HG03280 (cell line): ENCODE measurements around the gene EAF1.
"Not testable (repeated sequence)": the region's sequence is repeated elsewhere in the genome, so short reads cannot be mapped to it uniquely, and the experiment has no call there.

ENCODE experiments used
- ATAC-seq: cut with Tn5 transposase; IDR thresholded peaks from one replicate; pipeline ENCODE4 v1.9.1; 2021; ENCODE audit warnings: mild to moderate bottlenecking, moderate library complexity; ENCODE audit not compliant: unreplicated experiment

EAF1 gene

DNA sequence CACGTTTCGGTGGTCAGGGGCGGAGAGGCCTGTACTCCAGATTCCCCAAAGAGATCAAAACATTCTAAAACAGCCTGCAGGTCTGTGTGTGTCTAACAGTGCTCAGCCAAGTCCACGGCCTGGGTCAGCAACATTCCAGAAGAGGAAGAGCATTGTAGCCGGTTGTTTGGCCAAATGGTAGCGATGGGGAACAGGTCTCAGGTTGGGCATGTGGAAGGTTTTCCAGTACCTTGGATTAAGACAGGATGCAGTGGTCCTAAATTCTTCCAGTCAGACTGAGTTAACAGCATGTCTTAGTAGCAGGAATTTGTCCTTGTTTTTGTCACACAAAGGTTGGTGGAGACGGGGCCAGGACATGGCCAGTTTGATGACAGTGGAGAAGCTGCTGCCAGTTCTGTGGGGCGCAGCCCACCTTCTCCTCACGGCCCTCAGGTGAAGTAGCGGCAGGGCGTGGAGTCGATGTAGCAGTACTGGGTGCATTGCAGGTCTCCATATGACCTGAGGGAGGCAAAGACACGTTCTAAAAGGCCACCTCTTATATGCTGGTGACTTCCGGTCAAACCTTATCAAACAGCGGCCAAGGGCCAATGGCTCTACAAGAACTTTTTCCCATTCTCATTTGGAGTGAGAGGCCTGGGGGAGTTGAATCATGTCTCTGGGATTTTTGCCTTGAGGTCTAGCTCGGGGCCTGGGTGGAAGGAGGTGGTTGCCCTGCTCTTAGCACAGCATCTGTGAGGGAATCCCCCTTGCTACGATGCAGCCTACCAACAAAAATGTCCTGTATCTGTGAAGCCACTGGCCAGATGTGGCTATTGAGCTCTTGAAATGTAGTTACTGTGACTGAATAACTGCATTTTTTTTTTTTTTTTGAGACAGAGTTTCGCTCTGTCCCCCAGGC, 24.1 kb downstream of the EAF1 start:
- ATAC-seq = no peak

- ATAC-seq = no peak
Measured at GRCh38 chr3:15452156-15452555, 24.8 kb downstream of the EAF1 start.

DNA sequence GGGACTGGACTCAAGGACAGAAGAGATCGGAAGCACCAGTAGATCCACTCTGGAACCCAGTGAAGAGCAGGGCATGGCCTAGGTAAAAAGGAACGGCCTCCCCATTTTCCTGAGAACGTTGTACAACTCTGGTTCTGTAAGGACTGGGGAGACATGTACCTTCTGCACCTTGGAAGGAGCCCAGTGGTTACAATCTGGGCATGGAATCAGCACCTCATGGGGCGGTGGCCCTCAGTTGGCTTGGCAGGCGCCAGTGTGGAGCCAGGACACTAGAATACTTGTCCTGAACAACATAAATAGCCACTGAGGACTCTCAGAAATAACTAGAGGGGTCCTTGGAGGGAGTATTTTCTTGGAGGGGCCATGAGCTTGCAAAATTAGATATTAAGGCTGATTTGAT, 25.6 kb downstream of the EAF1 start:
- no peak for ATAC-seq

GRCh38 chr3:15453501-15453900, 26.1 kb downstream of the EAF1 start:
- no peak for ATAC-seq

GRCh38 chr3:15453991-15454625, 26.7 kb downstream of the EAF1 start:
- no peak for ATAC-seq

DNA sequence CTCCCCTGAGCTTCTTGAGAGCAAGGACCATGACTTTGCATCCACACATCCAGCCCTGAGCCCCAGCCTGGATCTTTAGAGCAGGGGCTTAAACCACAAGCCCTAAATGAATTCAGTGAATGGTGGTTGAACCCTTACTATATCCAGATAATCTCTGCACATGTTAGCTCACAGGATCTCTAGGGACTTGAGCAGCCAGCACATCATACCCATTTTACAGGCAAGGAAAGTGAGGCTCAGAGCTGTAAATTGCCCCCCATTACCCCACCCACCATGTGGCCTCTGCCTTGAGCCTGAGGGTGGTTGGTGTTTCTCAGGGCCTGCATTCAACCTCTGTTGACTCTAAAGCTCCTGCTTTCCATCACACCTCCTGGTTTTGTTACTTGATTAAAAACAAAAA, 27.6 kb downstream of the EAF1 start:
- ATAC-seq = no peak

DNA sequence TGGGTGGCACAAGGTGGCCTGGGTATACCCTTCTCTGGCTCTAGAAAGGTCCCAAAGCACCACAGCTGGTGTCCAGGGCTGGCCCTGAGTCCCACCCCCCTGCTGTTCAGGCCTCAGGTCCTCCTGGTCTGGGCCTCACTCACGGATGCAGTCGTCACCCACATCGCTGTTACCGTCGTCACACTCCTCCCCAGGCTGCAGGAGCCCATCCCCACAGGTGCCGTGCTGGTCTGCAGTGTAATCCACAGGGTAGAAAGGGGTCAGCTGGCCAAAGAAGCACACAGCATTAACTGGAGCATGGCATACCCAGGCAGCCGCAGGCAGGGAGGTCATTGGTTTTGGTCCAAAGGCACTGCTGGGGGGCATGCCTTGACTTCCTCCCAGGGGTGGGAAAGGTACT, 28.4 kb downstream of the EAF1 start:
- ATAC-seq = no peak

DNA sequence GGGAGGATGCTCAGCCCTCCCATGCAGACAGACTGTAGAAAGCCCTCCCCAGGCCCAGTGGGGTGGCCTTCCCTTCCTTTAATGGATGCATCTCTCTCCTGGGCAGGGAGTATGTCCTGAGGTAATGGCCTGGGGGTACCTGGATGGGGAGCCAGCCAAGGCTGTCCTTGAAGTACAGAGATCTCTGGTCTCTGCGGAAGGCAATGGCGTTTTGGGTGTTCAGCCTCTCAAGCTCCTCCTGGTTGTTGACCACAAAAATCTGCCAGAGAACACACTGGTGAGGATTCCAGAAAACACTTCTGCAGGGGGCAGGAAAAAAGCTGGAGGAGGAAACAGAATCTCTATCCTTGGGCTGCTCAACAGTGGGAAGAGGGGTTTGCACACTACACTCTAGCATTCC, 28.9 kb downstream of the EAF1 start:
- ATAC-seq = no peak

GRCh38 chr3:15456915-15457314, 29.5 kb downstream of the EAF1 start:
- not testable (repeated sequence) for ATAC-seq

DNA sequence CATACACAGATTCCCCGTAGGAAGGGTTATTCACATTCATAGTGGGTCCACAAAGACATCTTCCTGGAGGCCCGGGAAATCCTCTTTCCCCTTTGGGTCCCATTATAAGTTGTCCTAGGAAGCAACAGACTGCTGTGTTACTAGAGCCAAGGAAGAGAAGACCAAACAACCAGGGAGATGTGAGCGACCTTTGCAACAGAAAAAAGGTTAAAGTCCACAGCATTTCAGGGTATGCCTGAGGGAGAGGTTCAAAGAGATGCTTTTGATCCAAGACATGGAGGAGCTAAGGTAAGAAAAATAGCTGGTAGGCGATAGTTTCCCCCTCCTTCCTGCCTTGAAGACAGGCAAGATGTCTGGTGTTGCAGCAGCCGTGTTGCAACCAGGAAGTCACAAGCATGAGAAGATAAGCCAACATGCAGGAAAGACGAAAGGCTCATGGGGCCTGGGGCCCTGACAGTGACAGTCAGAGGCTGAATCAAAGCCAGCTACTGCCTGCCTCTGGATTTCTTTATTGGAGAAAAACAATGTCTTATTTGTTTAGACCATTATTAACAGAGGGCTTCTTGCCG, 30.9 kb downstream of the EAF1 start:
- ATAC-seq = no peak

GRCh38 chr3:15460891-15461531, 33.6 kb downstream of the EAF1 start:
- no peak for ATAC-seq

GRCh38 chr3:15462451-15462850, 35.1 kb downstream of the EAF1 start:
- no peak for ATAC-seq

DNA sequence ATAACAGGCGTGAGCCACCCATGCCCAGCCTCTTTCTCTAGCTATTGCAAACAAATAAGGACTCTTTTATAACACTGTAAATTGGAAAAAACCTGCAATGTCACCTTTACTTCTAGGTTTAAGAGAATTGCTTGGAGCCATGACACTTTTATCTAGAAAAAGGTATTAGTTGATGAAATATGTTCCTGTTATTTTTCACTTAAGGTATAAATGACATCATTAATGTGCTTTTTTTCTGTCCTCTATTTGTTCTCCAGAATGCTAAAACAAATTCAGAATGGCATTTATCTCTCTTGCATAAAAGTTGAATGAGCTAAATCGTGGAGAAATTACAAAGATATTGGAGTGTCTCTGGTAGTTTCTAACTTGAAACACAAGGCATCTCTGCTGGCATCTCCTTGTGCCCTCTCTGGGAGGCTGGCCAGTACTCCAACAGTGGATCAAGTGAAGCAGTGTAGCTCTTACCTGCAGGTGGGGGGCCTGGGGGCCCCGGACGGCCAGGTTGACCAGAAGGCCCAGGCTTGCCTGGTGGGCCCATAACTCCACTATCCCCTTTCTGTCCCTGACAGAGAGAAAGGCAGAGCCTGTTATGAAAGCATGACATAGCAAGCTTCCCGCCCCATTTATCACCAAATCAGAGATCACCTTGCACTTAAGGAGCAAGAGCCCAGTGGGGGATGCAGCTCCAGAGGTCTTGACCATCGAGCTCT, 38.6 kb downstream of the EAF1 start:
- no peak for ATAC-seq

DNA sequence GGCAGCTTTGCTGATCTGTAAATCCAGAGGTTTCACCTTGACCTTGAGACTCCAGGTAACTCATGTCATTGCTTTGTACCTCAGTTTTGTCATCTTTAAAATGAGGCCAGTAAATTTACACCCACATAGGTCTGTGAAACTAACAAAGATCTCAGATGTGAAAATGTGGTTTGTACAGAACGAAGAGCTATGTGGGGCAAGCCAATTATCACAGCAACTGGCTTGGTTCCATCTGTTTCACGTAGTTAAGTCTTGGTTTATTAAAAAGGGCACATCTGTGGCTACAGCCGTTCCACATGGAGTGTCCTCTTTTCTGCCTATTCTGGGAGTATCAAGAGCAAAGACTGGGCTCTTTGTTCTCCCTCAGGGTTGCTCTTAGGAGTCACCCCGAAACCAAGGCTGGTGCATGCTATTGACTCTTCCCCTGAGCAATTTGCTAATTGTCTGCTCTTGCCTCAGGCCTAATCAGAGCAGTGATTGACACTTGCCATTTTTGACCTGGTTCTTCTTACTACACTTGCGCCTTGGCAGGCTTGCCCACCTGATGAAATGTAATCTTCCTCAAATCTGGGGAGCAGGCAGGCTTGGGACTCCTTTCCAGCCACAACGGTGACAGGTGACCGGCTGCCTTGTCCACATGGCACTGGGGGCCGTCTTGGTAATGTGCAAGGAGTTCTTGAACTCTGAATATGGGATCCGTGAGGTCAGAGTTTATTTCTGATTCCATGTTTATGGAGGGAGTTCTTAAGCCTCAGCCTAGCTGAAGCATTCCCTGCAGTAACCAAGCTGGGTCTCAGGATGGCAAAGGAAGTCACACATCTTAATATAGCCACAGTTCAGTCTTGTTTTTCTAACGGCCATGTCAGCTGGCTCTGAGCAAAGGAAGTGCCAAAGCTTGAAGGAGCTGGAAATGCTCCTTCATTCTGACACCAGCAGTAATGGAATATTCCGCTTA, 40.1 kb downstream of the EAF1 start:
- no peak for ATAC-seq

DNA sequence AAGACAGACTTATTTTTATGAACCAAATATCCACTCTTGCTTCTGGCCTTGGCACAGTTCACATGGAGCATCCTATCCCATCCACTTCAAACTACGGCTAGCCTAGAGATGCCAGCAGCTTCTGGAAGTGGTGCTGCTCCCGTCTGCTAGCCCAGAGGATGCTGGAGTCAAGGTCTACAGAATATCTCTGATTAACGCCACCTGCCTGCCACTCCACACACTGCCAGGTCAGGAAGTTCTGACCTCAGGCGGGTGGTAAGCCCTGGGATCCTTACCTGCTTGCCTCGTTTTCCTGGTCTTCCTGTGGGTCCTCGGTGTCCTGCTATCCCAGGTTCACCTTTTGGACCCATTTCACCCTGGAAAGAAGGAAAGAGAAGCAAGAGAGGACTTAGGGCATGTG, 42.9 kb downstream of the EAF1 start:
- no peak for ATAC-seq

- no peak for ATAC-seq
Measured at GRCh38 chr3:15470849-15471248, 43.5 kb downstream of the EAF1 start.

GRCh38 chr3:15471861-15472260, 44.5 kb downstream of the EAF1 start:
- no peak for ATAC-seq

GRCh38 chr3:15475161-15475560, 47.8 kb downstream of the EAF1 start:
- no peak for ATAC-seq

- ATAC-seq = no peak
Measured at GRCh38 chr3:15476378-15476777, 49.0 kb downstream of the EAF1 start.
